HepG2 (cell line): Measurements from ENCODE around the gene TSTD2. TPM values are rescaled to one million over a fixed set of nuclear protein-coding genes. Genes with fewer than 3 reads are reported as not detected.

Experiments used
- ATAC-seq: fragments of 200-7000 bp; cut with Tn5 transposase; 3 replicates; pipeline ENCODE4 v1.9.1; 2020; ENCODE audit warnings: mild to moderate bottlenecking, moderate library complexity
- BruUV-seq: library from RNA; stranded (reverse); fragments of 400-500 nt; replicated peaks from 2 replicates; lab custom pipeline; 2021; lab: Mats Ljungman, UMichigan
- CTCF ChIA-PET: fragments of 300-600 bp; formaldehyde crosslinking; extraction: SDS; loops from one replicate; lab custom pipeline; 2021; ENCODE audit warnings: low total read pairs, inconsistent platforms, low intra/inter-chr PET ratio; lab: Yijun Ruan, JAX
- POLR2A ChIA-PET: fragments of 350-600 bp; sonication (Branson Sonifier 250); formaldehyde crosslinking; loops from one replicate; lab custom pipeline; 2020; ENCODE audit warnings: antibody characterized with exemption, inconsistent platforms; lab: Yijun Ruan, JAX
- DNase-seq: peaks from one replicate; pipeline ENCODE4 v3.0.0-alpha.2; 2015; ENCODE audit warnings: low spot score
- FAIRE-seq: peaks from 3 replicates; lab custom pipeline; 2011; peaks lifted over from hg19 to GRCh38; lab: Jason Lieb, UNC
- H2AFZ ChIP-seq: one replicate; pipeline ENCODE4 v1.6.1; 2011; ENCODE audit warnings: low read length, inconsistent platforms
- H3K27ac ChIP-seq: fragments of 300-600 bp; 3 replicates; pipeline ENCODE4 v1.8.0; 2011; ENCODE audit warnings: mixed run types, mild to moderate bottlenecking, mixed read lengths, low read length, inconsistent platforms; ENCODE audit not compliant: insufficient read depth; ENCODE audit errors: extremely low read length
- H3K27me3 ChIP-seq, 2 experiments: fragments of 200-600 bp in 1 of 2; 2 replicates in 1 of 2; 3 replicates in 1 of 2; pipeline versions ENCODE4 v1.6.0 to v1.8.0; 2011; ENCODE audit warnings: low read length in 2 of 2, mild to moderate bottlenecking in 2 of 2, moderate library complexity in 2 of 2, inconsistent platforms in 1 of 2; ENCODE audit not compliant: insufficient read depth in 2 of 2, control insufficient read depth in 1 of 2
- H3K36me3 ChIP-seq, 2 experiments: fragments of 200-600 bp in 1 of 2; replicated peaks in 1 of 2; 2 replicates in 1 of 2; 3 replicates in 1 of 2; pipeline versions ENCODE4 v1.5.1 to v1.8.0; 2011; ENCODE audit warnings: low read length in 2 of 2, inconsistent platforms in 1 of 2; ENCODE audit not compliant: insufficient read depth in 2 of 2, control insufficient read depth in 1 of 2
- H3K4me1 ChIP-seq: 2 replicates; pipeline ENCODE4 v1.5.1; 2012; ENCODE audit warnings: low read length, inconsistent platforms; ENCODE audit not compliant: insufficient read depth
- H3K4me2 ChIP-seq: 2 replicates; pipeline ENCODE4 v1.6.0; 2011; ENCODE audit warnings: low read depth, low read length, inconsistent platforms
- H3K4me3 ChIP-seq, 3 experiments: fragments of 200-600 bp in 1 of 3; sonication (generic), shearing (Covaris generic) in 1 of 3; replicated peaks in 1 of 3; 2 replicates each; pipeline ENCODE4 v1.5.1; 2011 to 2016; ENCODE audit warnings: low read length in 3 of 3, inconsistent platforms in 2 of 3, low read depth in 2 of 3, mild to moderate bottlenecking in 2 of 3, control low read depth in 1 of 3, mixed read lengths in 1 of 3; ENCODE audit not compliant: insufficient read depth in 1 of 3
- H3K79me2 ChIP-seq: one replicate; pipeline ENCODE4 v1.6.1; 2011; ENCODE audit warnings: low read length, inconsistent platforms; ENCODE audit not compliant: insufficient read depth
- H3K9ac ChIP-seq: 2 replicates; pipeline ENCODE4 v1.6.0; 2011; ENCODE audit warnings: mild to moderate bottlenecking, low read depth, low read length, inconsistent platforms; ENCODE audit not compliant: insufficient read depth
- H3K9me3 ChIP-seq: 2 replicates; pipeline ENCODE4 v1.5.1; 2012; ENCODE audit warnings: mild to moderate bottlenecking, low read length
- H4K20me1 ChIP-seq: 2 replicates; pipeline ENCODE4 v1.6.0; 2011; ENCODE audit warnings: inconsistent platforms, mild to moderate bottlenecking, low read length, moderate library complexity; ENCODE audit not compliant: insufficient read depth
- BHLHE40 ChIP-seq: IDR thresholded peaks from 2 replicates; pipeline ENCODE4 v1.6.1; 2011; ENCODE audit warnings: low read length, improper control_type of control experiment
- CHCHD3 ChIP-seq: sonication (generic); formaldehyde crosslinking; IDR thresholded peaks from 2 replicates; pipeline ENCODE4 v1.8.0; 2022; ENCODE audit warnings: mild to moderate bottlenecking, missing genetic modification reagents, moderate library complexity
- FOXO1 ChIP-seq: sonication (generic); formaldehyde crosslinking; IDR thresholded peaks from 2 replicates; pipeline ENCODE4 v1.4.0; 2020; ENCODE audit warnings: missing genetic modification reagents
- GMEB2 ChIP-seq: IDR thresholded peaks from 2 replicates; pipeline ENCODE4 v1.6.1; 2016; ENCODE audit warnings: missing biosample characterization, missing genetic modification reagents, low read depth
- HNRNPLL ChIP-seq: fragments of 200-400 bp; formaldehyde crosslinking; IDR thresholded peaks from 2 replicates; pipeline ENCODE4 v1.6.1; 2017; ENCODE audit warnings: mild to moderate bottlenecking, low read depth, low read length; ENCODE audit not compliant: poor library complexity, severe bottlenecking
- MBNL3 ChIP-seq: fragments of 250-450 bp; sonication (Bioruptor Pico); conservative IDR thresholded peaks from 2 replicates; pipeline ENCODE4 v1.8.0; 2022; ENCODE audit warnings: mild to moderate bottlenecking, inconsistent platforms
- MXD1 ChIP-seq: sonication (generic); formaldehyde crosslinking; IDR thresholded peaks from 2 replicates; pipeline ENCODE4 v1.4.0; 2020; ENCODE audit warnings: mild to moderate bottlenecking, missing genetic modification reagents
- NCOA2 ChIP-seq: sonication (generic); formaldehyde crosslinking; IDR thresholded peaks from 2 replicates; pipeline ENCODE4 v1.8.0; 2022; ENCODE audit warnings: inconsistent platforms
- PAWR ChIP-seq: sonication (generic); formaldehyde crosslinking; IDR thresholded peaks from 2 replicates; pipeline ENCODE4 v1.4.0; 2020; ENCODE audit warnings: missing genetic modification reagents, mild to moderate bottlenecking, borderline replicate concordance
- RBM39 ChIP-seq: fragments of 200-400 bp; formaldehyde crosslinking; IDR thresholded peaks from one replicate; pipeline ENCODE4 v1.6.1; 2018; ENCODE audit warnings: antibody characterized with exemption, mild to moderate bottlenecking, low read depth, low read length; ENCODE audit not compliant: poor library complexity, severe bottlenecking
- RFXANK ChIP-seq: IDR thresholded peaks from 2 replicates; pipeline ENCODE4 v1.6.1; 2016
- SP140L ChIP-seq: sonication (generic); formaldehyde crosslinking; IDR thresholded peaks from 2 replicates; pipeline ENCODE4 v1.4.0; 2020; ENCODE audit warnings: missing genetic modification reagents, borderline replicate concordance
- ZNF101 ChIP-seq: sonication (generic); formaldehyde crosslinking; IDR thresholded peaks from 2 replicates; pipeline ENCODE4 v1.4.0; 2020; ENCODE audit warnings: mild to moderate bottlenecking, low read depth, missing genetic modification reagents, borderline replicate concordance
- ZNF296 ChIP-seq: sonication (generic); formaldehyde crosslinking; conservative IDR thresholded peaks from 2 replicates; pipeline ENCODE4 v1.5.0; 2020; ENCODE audit warnings: mild to moderate bottlenecking, missing genetic modification reagents
- ZNF33A ChIP-seq: sonication (generic); formaldehyde crosslinking; IDR thresholded peaks from 2 replicates; pipeline ENCODE4 v1.5.1; 2020; ENCODE audit warnings: missing genetic modification reagents, mild to moderate bottlenecking, moderate library complexity, borderline replicate concordance
- ZNF34 ChIP-seq: sonication (generic); formaldehyde crosslinking; IDR thresholded peaks from 2 replicates; pipeline ENCODE4 v1.4.0; 2020; ENCODE audit warnings: mild to moderate bottlenecking, missing genetic modification reagents, borderline replicate concordance
- ZNF781 ChIP-seq: sonication (generic); formaldehyde crosslinking; IDR thresholded peaks from 2 replicates; pipeline ENCODE4 v1.5.1; 2020; ENCODE audit warnings: borderline replicate concordance, mild to moderate bottlenecking, missing genetic modification reagents; ENCODE audit errors: not compliant biosample characterization
- ZNF878 ChIP-seq: sonication (generic); formaldehyde crosslinking; IDR thresholded peaks from 2 replicates; pipeline ENCODE4 v1.8.1; 2023; ENCODE audit warnings: mild to moderate bottlenecking, missing genetic modification reagents, moderate library complexity
- WGBS: methylation state at CpG from one replicate; pipeline ENCODE4 v1.1.6; 2017; ENCODE audit warnings: low lambda C conversion rate; 5-methylcytosine and 5-hydroxymethylcytosine counted together
- in situ Hi-C: cut with HindIII; loops from 2 replicates; pipeline ENCODE4 v1.10.0; 2017; ENCODE audit warnings: low pct_unique_long_range_greater_than_20kb; ENCODE audit not compliant: extremely low pct_ligation_motif_present
- intact Hi-C: fragments of 100-400 bp; cut with micrococcal nuclease; formaldehyde crosslinking; loops from one replicate; pipeline ENCODE4 v1.10.0; 2022; ENCODE audit not compliant: unreplicated experiment
- polyA plus RNA-seq, 8 experiments: library from polyadenylated mRNA; depleted of rRNA in 3 of 8; stranded (reverse) in 7 of 8; unstranded in 1 of 8; fragments of >200 nt; fragmentation: Illumina TruSeq in 4 of 8; extraction: Trizol in 4 of 8; gene quantifications; 2 replicates each; pipeline versions ENCODE4 v1.2.1 to v1.2.3, GENCODE V29; 2011 to 2016; ENCODE audit warnings: low read depth in 4 of 8, missing spikeins in 1 of 8, mixed read lengths in 1 of 8; ENCODE audit not compliant: insufficient read depth in 1 of 8
- total RNA-seq, 5 experiments: library from RNA; depleted of rRNA; stranded (reverse); fragments of >200 nt; fragmentation: Illumina TruSeq; extraction: Trizol; gene quantifications; 2 replicates each; pipeline ENCODE4 v1.2.3, GENCODE V29; 2016; ENCODE audit warnings: low read depth in 1 of 5
- TF ChIP-seq, protein P1 (sequence below): sonication (generic); formaldehyde crosslinking; IDR thresholded peaks from 2 replicates; pipeline ENCODE4 v1.4.0; 2020; ENCODE audit warnings: missing genetic modification reagents, mild to moderate bottlenecking, borderline replicate concordance

Gene TSTD2
- total and polyA plus RNA-seq, 2 of the 13 experiments (the other 11 are each of a cell fraction or from before 2014, with no cell fraction given): 16.0 to 23.1 TPM

- no peaks in the 10 kb centered on the region for H3K36me3 ChIP-seq
- POLR2A ChIA-PET: no interaction called here
- in situ Hi-C loops (no loop called here), intact Hi-C loops (no loop called here)
- no peak overlapping the region for H3K4me3 ChIP-seq
- WGBS: 39% methylated on average over 5 of the region's 6 CpGs
- ATAC-seq: no peak
- H2AFZ ChIP-seq: no peak overlapping the region
- no peaks in the 10 kb centered on the region for H3K4me1 ChIP-seq
- H3K27me3 ChIP-seq: peaks cover 2 to 18% of the 10 kb centered on the region in 2 experiments; a peak in 3 of 5 replicates
- H3K9me3 ChIP-seq: no peaks in the 10 kb centered on the region
- no peak for DNase-seq
- H3K79me2 ChIP-seq: no peaks in the 10 kb centered on the region
- no peaks in the 10 kb centered on the region for H4K20me1 ChIP-seq
- TF ChIP-seq ZNF34 (CRISPR knock-in tag) (no peak), HNRNPLL (no peak), MBNL3 (CRISPR knock-in tag) (no peak), SP140L (CRISPR knock-in tag) (no peak), ZNF878 (CRISPR knock-in tag) (no peak), GMEB2 (CRISPR knock-in tag) (no peak), RBM39 (no peak), ZNF33A (CRISPR knock-in tag) (no peak), FOXO1 (CRISPR knock-in tag) (no peak), BHLHE40 (no peak), RFXANK (CRISPR knock-in tag) (no peak), MXD1 (CRISPR knock-in tag) (no peak), ZNF296 (no peak), ZNF781 (CRISPR knock-in tag) (no peak), ZNF101 (CRISPR knock-in tag) (no peak), NCOA2 (CRISPR knock-in tag) (no peak), CHCHD3 (CRISPR knock-in tag) (no peak), PAWR (CRISPR knock-in tag) (no peak)
- TF ChIP-seq, protein P1, sequence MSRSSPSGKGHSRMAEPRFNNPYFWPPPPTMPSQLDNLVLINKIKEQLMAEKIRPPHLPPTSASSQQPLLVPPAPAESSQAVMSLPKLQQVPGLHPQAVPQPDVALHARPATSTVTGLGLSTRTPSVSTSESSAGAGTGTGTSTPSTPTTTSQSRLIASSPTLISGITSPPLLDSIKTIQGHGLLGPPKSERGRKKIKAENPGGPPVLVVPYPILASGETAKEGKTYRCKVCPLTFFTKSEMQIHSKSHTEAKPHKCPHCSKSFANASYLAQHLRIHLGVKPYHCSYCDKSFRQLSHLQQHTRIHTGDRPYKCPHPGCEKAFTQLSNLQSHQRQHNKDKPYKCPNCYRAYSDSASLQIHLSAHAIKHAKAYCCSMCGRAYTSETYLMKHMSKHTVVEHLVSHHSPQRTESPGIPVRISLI (CRISPR knock-in tag): no peak
- H3K4me2 ChIP-seq: no peak overlapping the region
- no peak for FAIRE-seq
- H3K27ac ChIP-seq: no peak overlapping the region
- no peak overlapping the region for H3K9ac ChIP-seq
- CTCF ChIA-PET: no interaction called here
- BruUV-seq: no TSS peak
Observed at GRCh38 chr9:97554566-97555075, 78.5 kb downstream of the TSTD2 start.
